Dermis blood vessel endothelial cell (primary cell): Measurements from ENCODE around the gene TTC22. TPM values are rescaled to one million over a fixed set of nuclear protein-coding genes. Genes with fewer than 3 reads are reported as not detected.

Experiments used
- DNase-seq: peaks from one replicate; pipeline ENCODE4 v3.0.0; 2010
- total RNA-seq: library from RNA; depleted of rRNA; stranded (reverse); fragments of >200 nt; gene quantifications from 2 replicates; pipeline ENCODE4 v1.2.3, GENCODE V29; 2014

TTC22 gene
- total RNA-seq, 1 donor from 2014 or later = 0.17 TPM

GRCh38 chr1:54833121-54833520 lies 32.0 kb upstream of the TTC22 start:
- DNase-seq = no peak

GRCh38 chr1:54826226-54826816 lies 25.2 kb upstream of the TTC22 start:
- DNase-seq = no peak

GRCh38 chr1:54825696-54826095 lies 24.6 kb upstream of the TTC22 start:
- DNase-seq = no peak

- no peak for DNase-seq
Measured at GRCh38 chr1:54823670-54824069, 22.5 kb upstream of the TTC22 start.

GRCh38 chr1:54819733-54820132 lies 18.6 kb upstream of the TTC22 start:
- no peak for DNase-seq

- DNase-seq = no peak
Measured at GRCh38 chr1:54819195-54819536, 18.0 kb upstream of the TTC22 start.

- no peak for DNase-seq
Measured at GRCh38 chr1:54818461-54819194, 17.5 kb upstream of the TTC22 start.

- DNase-seq = no peak
Measured at GRCh38 chr1:54816951-54817350, 15.8 kb upstream of the TTC22 start.

- DNase-seq = no peak
Measured at GRCh38 chr1:54816130-54816529, 15.0 kb upstream of the TTC22 start.

- no peak for DNase-seq
Measured at GRCh38 chr1:54815086-54815876, 14.2 kb upstream of the TTC22 start.

- DNase-seq = no peak
Measured at GRCh38 chr1:54814571-54814970, 13.4 kb upstream of the TTC22 start.

- DNase-seq = no peak
Measured at GRCh38 chr1:54814126-54814498, 13.0 kb upstream of the TTC22 start.

GRCh38 chr1:54813485-54814125 lies 12.5 kb upstream of the TTC22 start:
- DNase-seq = no peak

- DNase-seq = no peak
Measured at GRCh38 chr1:54812801-54813484, 11.8 kb upstream of the TTC22 start.

GRCh38 chr1:54811739-54812655 lies 10.9 kb upstream of the TTC22 start:
- DNase-seq = no peak

- DNase-seq = no peak
Measured at GRCh38 chr1:54811066-54811465, 9.9 kb upstream of the TTC22 start.

- peak; percentile 73 for DNase-seq
Measured at GRCh38 chr1:54810153-54810942, 9.2 kb upstream of the TTC22 start.

- DNase-seq = no peak
Measured at GRCh38 chr1:54809496-54810074, 8.5 kb upstream of the TTC22 start.

GRCh38 chr1:54808443-54809207 lies 7.5 kb upstream of the TTC22 start:
- no peak for DNase-seq

- DNase-seq = no peak
Measured at GRCh38 chr1:54807756-54808155, 6.6 kb upstream of the TTC22 start.
